WTC11 (cell line): ENCODE measurements around the gene NEK10. TPM values are rescaled to one million over a fixed set of nuclear protein-coding genes. Genes with fewer than 3 reads are reported as not detected.

Source experiments
- ATAC-seq: fragments of 200-7000 bp; cut with Tn5 transposase; 2 replicates; pipeline ENCODE4 v1.10.0; 2021; ENCODE audit warnings: mild to moderate bottlenecking, moderate library complexity
- CTCF ChIA-PET: fragments of 300-600 bp; sonication (Branson Sonifier 250); formaldehyde crosslinking; loops from one replicate; lab custom pipeline; 2021; ENCODE audit warnings: antibody characterized with exemption; lab: Charles Lee
- POLR2A ChIA-PET: fragments of 350-600 bp; sonication (Branson Sonifier 250); formaldehyde crosslinking; loops from one replicate; lab custom pipeline; 2021; ENCODE audit warnings: antibody characterized with exemption; lab: Charles Lee
- DNase-seq: peaks from one replicate; pipeline ENCODE4 v3.0.0; 2021; ENCODE audit warnings: low spot score
- H3K27ac Mint-ChIP-seq: 2 replicates; pipeline ENCODE4 v1.8.0; 2021; ENCODE audit warnings: mixed read lengths
- H3K27me3 Mint-ChIP-seq: 2 replicates; pipeline ENCODE4 v1.8.0; 2021; ENCODE audit warnings: low read depth, mild to moderate bottlenecking, moderate library complexity, mixed read lengths
- H3K36me3 Mint-ChIP-seq: 2 replicates; pipeline ENCODE4 v1.8.0; 2021; ENCODE audit warnings: mixed read lengths
- H3K4me1 Mint-ChIP-seq: 2 replicates; pipeline ENCODE4 v1.8.0; 2022; ENCODE audit warnings: mixed read lengths
- H3K4me3 Mint-ChIP-seq: 2 replicates; pipeline ENCODE4 v1.8.0; 2021; ENCODE audit warnings: mild to moderate bottlenecking, moderate library complexity, mixed read lengths
- H3K9me3 Mint-ChIP-seq: 2 replicates; pipeline ENCODE4 v1.8.0; 2021; ENCODE audit warnings: mixed read lengths
- CBFB ChIP-seq: sonication (generic); formaldehyde crosslinking; IDR thresholded peaks from 2 replicates; pipeline ENCODE4 v1.8.1; 2022; ENCODE audit warnings: mild to moderate bottlenecking, low read depth, missing genetic modification reagents
- ESRRA ChIP-seq: sonication (generic); formaldehyde crosslinking; IDR thresholded peaks from 2 replicates; pipeline ENCODE4 v1.8.1; 2022; ENCODE audit warnings: mild to moderate bottlenecking, missing genetic modification reagents, borderline replicate concordance
- FOXK1 ChIP-seq: sonication (generic); formaldehyde crosslinking; IDR thresholded peaks from 2 replicates; pipeline ENCODE4 v1.8.0; 2022; ENCODE audit warnings: mild to moderate bottlenecking, moderate library complexity, missing genetic modification reagents
- HMGA2 ChIP-seq: fragments of 250-450 bp; sonication (Bioruptor Pico); IDR thresholded peaks from 2 replicates; pipeline ENCODE4 v1.4.0; 2021; ENCODE audit warnings: mild to moderate bottlenecking, moderate library complexity
- IRF2 ChIP-seq: sonication (generic); formaldehyde crosslinking; IDR thresholded peaks from 2 replicates; pipeline ENCODE4 v1.8.0; 2022; ENCODE audit warnings: low read depth, missing genetic modification reagents, borderline replicate concordance
- MYBL2 ChIP-seq: sonication (generic); formaldehyde crosslinking; IDR thresholded peaks from 2 replicates; pipeline ENCODE4 v1.8.1; 2023; ENCODE audit warnings: mild to moderate bottlenecking, moderate library complexity, missing genetic modification reagents
- NFYB ChIP-seq: sonication (generic); formaldehyde crosslinking; conservative IDR thresholded peaks from 2 replicates; pipeline ENCODE4 v1.8.0; 2022; ENCODE audit warnings: low read depth, missing genetic modification reagents
- OVOL2 ChIP-seq: fragments of 250-450 bp; sonication (Bioruptor Pico); IDR thresholded peaks from 2 replicates; pipeline ENCODE4 v1.9.0; 2021; ENCODE audit warnings: mild to moderate bottlenecking, borderline replicate concordance
- total RNA-seq: library from RNA; stranded (reverse); gene quantifications from 3 replicates; pipeline ENCODE4 v1.2.3, GENCODE V29; 2021
- TF ChIP-seq, protein P1 (sequence below): fragments of 250-450 bp; sonication (Bioruptor Pico); conservative IDR thresholded peaks from 2 replicates; pipeline ENCODE4 v1.9.0; 2021; ENCODE audit warnings: mild to moderate bottlenecking
- TF ChIP-seq, protein P2 (sequence below): sonication (generic); formaldehyde crosslinking; IDR thresholded peaks from 2 replicates; pipeline ENCODE4 v1.8.1; 2023; ENCODE audit warnings: mild to moderate bottlenecking, missing genetic modification reagents
- TF ChIP-seq, protein P3 (sequence below): fragments of 250-450 bp; sonication (Bioruptor Pico); IDR thresholded peaks from 2 replicates; pipeline ENCODE4 v1.9.0; 2021; ENCODE audit warnings: mild to moderate bottlenecking, borderline replicate concordance
- TF ChIP-seq, protein P4 (sequence below): fragments of 250-450 bp; sonication (Bioruptor Pico); IDR thresholded peaks from 2 replicates; pipeline ENCODE4 v1.8.0; 2021; ENCODE audit warnings: mild to moderate bottlenecking
- TF ChIP-seq, protein P5 (sequence below): fragments of 250-450 bp; sonication (Bioruptor Pico); IDR thresholded peaks from 2 replicates; pipeline ENCODE4 v1.9.0; 2021; ENCODE audit warnings: moderate library complexity, mild to moderate bottlenecking, inconsistent platforms, borderline replicate concordance

The NEK10 gene
- total RNA-seq, 1 experiment from 2014 or later = 0.37 TPM

DNA sequence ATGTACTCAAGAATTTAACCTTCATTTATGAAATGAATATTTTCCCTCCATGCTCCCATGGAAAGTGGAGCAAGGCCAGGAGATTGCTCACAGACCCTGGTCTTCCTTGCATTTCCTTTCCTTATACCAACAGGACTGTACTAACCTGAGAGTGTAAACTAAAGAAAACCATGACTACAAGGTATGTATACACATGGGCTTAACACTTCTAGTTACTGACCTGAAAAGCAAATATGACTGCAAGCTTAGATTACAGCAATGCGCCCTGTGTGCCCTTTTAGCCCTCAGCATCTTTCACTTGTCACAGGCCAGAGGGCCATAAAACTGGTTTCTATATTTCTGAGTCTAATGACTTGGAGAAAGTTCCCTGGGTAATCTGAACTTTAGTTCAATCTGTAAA lies 52.1 kb downstream of the NEK10 start:
- Mint-ChIP-seq H3K27me3 (no peaks in the 10 kb centered on the region), H3K27ac (no peak overlapping the region), H3K36me3 (no peaks in the 10 kb centered on the region), H3K9me3 (no peaks in the 10 kb centered on the region), H3K4me1 (no peaks in the 10 kb centered on the region), H3K4me3 (no peak overlapping the region)
- DNase-seq = no peak
- TF ChIP-seq OVOL2 (CRISPR knock-in tag) = no peak
- ChIA-PET CTCF (no interaction called here), POLR2A (interaction anchor here (0.6 kb wide), 1 partner anchor 183 kb away, joined by 3 read pairs; no protein-coding TSS in a partner anchor)
- no peak for ATAC-seq

DNA sequence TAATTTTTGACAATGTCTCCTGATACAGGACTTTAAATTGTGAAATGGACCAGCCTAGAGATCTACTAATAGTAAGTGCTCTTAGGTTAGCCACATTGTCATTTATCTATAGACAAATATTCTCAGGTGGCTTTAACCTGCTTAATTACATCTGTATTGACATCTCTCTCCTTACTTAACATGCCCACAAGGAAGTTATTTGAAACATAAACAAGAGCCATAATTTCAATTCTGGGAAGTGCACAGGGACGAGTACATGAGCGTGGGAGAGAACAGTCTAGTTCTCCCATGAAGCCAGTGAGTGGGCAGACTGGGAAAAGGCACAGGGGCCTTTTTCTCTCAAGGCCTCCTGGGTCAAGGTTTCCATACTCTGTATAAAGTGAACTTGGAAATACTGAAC lies 54.2 kb downstream of the NEK10 start:
- no peaks in the 10 kb centered on the region for H3K27me3 Mint-ChIP-seq
- H3K9me3 Mint-ChIP-seq = peaks cover 2% of the 10 kb centered on the region; the same call in 1 of the 2 replicates
- no peak overlapping the region for H3K27ac Mint-ChIP-seq
- H3K36me3 Mint-ChIP-seq = peaks cover 3% of the 10 kb centered on the region
- H3K4me1 Mint-ChIP-seq = peaks cover 2% of the 10 kb centered on the region
- ChIA-PET CTCF (interaction anchor here (0.6 kb wide), 1 partner anchor 1354 kb away, joined by 3 read pairs; no protein-coding TSS in a partner anchor), POLR2A (no interaction called here)
- DNase-seq (no peak), ATAC-seq (no peak)
- no peak for TF ChIP-seq HMGA2 (CRISPR knock-in tag)
- TF ChIP-seq IRF2 (CRISPR knock-in tag) = no peak
- TF ChIP-seq, protein P1, sequence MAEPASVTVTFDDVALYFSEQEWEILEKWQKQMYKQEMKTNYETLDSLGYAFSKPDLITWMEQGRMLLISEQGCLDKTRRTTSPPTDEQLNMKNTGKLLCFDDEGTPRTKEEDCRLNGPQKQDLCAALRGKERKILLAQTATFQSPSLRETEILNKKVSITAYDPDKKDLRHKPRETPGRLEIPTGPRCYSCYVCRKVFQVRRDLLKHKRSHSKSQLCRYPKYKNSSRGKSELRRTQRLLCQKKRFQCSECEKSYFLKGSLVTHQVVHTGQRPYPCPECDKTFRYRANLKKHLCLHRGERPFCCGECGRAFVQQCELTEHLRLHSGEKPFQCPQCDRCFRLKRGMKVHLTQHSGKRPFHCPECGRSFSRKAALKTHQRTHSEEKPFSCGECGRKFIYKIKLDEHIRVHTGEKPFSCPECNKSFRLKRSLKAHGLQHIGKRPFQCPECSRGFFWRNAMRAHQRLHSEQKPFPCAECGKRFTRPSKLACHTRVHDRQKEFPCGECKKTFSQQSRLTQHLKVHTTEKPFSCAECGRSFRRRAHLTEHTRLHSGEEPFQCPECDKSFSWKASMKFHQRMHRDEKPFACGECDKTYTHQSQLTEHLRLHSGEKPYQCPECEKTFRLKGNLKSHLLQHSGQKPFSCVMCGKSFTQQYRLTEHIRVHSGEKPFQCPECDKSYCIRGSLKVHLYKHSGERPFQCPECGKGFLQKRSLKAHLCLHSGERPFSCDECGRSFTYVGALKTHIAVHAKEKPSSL (CRISPR knock-in tag) = no peak
- TF ChIP-seq NFYB (CRISPR knock-in tag) = no peak
- no peak for TF ChIP-seq CBFB
- TF ChIP-seq ESRRA (CRISPR knock-in tag) = no peak
- no peak for TF ChIP-seq MYBL2 (CRISPR knock-in tag)
- no peak for TF ChIP-seq FOXK1 (CRISPR knock-in tag)
- TF ChIP-seq, protein P2, sequence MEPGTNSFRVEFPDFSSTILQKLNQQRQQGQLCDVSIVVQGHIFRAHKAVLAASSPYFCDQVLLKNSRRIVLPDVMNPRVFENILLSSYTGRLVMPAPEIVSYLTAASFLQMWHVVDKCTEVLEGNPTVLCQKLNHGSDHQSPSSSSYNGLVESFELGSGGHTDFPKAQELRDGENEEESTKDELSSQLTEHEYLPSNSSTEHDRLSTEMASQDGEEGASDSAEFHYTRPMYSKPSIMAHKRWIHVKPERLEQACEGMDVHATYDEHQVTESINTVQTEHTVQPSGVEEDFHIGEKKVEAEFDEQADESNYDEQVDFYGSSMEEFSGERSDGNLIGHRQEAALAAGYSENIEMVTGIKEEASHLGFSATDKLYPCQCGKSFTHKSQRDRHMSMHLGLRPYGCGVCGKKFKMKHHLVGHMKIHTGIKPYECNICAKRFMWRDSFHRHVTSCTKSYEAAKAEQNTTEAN = no peak
- TF ChIP-seq, protein P3, sequence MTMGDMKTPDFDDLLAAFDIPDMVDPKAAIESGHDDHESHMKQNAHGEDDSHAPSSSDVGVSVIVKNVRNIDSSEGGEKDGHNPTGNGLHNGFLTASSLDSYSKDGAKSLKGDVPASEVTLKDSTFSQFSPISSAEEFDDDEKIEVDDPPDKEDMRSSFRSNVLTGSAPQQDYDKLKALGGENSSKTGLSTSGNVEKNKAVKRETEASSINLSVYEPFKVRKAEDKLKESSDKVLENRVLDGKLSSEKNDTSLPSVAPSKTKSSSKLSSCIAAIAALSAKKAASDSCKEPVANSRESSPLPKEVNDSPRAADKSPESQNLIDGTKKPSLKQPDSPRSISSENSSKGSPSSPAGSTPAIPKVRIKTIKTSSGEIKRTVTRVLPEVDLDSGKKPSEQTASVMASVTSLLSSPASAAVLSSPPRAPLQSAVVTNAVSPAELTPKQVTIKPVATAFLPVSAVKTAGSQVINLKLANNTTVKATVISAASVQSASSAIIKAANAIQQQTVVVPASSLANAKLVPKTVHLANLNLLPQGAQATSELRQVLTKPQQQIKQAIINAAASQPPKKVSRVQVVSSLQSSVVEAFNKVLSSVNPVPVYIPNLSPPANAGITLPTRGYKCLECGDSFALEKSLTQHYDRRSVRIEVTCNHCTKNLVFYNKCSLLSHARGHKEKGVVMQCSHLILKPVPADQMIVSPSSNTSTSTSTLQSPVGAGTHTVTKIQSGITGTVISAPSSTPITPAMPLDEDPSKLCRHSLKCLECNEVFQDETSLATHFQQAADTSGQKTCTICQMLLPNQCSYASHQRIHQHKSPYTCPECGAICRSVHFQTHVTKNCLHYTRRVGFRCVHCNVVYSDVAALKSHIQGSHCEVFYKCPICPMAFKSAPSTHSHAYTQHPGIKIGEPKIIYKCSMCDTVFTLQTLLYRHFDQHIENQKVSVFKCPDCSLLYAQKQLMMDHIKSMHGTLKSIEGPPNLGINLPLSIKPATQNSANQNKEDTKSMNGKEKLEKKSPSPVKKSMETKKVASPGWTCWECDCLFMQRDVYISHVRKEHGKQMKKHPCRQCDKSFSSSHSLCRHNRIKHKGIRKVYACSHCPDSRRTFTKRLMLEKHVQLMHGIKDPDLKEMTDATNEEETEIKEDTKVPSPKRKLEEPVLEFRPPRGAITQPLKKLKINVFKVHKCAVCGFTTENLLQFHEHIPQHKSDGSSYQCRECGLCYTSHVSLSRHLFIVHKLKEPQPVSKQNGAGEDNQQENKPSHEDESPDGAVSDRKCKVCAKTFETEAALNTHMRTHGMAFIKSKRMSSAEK (CRISPR knock-in tag) = no peak
- TF ChIP-seq, protein P4, sequence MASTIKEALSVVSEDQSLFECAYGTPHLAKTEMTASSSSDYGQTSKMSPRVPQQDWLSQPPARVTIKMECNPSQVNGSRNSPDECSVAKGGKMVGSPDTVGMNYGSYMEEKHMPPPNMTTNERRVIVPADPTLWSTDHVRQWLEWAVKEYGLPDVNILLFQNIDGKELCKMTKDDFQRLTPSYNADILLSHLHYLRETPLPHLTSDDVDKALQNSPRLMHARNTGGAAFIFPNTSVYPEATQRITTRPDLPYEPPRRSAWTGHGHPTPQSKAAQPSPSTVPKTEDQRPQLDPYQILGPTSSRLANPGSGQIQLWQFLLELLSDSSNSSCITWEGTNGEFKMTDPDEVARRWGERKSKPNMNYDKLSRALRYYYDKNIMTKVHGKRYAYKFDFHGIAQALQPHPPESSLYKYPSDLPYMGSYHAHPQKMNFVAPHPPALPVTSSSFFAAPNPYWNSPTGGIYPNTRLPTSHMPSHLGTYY (CRISPR knock-in tag) = no peak
- TF ChIP-seq, protein P5, sequence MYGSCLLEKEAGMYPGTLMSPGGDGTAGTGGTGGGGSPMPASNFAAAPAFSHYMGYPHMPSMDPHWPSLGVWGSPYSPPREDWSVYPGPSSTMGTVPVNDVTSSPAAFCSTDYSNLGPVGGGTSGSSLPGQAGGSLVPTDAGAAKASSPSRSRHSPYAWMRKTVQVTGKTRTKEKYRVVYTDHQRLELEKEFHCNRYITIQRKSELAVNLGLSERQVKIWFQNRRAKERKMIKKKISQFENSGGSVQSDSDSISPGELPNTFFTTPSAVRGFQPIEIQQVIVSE (CRISPR knock-in tag) = no peak
- H3K4me3 Mint-ChIP-seq = no peak overlapping the region
